Measurements from ENCODE around the gene SH3BGR. TPM values are rescaled to one million over a fixed set of nuclear protein-coding genes. Genes with fewer than 3 reads are reported as not detected.

SH3BGR gene
- total and polyA plus RNA-seq, 12 donors, result 87.8 to 243 (median 144) TPM

GRCh38 chr21:39529026-39529425 is 77.3 kb downstream of the SH3BGR start:
- ATAC-seq (peak in 3 of 8 donors; percentile 10 to 23 (median 15)), DNase-seq (no peak)
- Histone ChIP-seq H3K27ac (no peak overlapping the region), H3K4me3 (no peak overlapping the region), H3K4me1 (peaks cover 3 to 27% (median 16%) of the 10 kb centered on the region in 9 donors), H3K27me3 (no peaks in the 10 kb centered on the region), H3K9me3 (peaks cover 0 to 3% (median 0%) of the 10 kb centered on the region in 11 donors), H3K36me3 (no peaks in the 10 kb centered on the region)
- TF ChIP-seq CTCF (IDR thresholded peaks at IDR 0.05), result no peak
- intact Hi-C loops (cut with DNase I), result loop anchor here in 3 of 10 donors (5.0 to 10.0 kb wide), 3 partner anchors 106 to 183 kb away; no protein-coding TSS in a partner anchor
- WGBS, 2 donors, result 77 to 83% methylated on average over 4 of the region's 4 CpGs

GRCh38 chr21:39531064-39531463 is 79.3 kb downstream of the SH3BGR start:
- WGBS, 2 donors, result 45 to 53% methylated on average over 8 of the region's 8 CpGs
- Histone ChIP-seq H3K9me3 (no peaks in the 10 kb centered on the region), H3K4me3 (no peak overlapping the region), H3K27ac (no peak overlapping the region), H3K36me3 (no peaks in the 10 kb centered on the region), H3K27me3 (no peaks in the 10 kb centered on the region), H3K4me1 (peaks cover 3 to 23% (median 14%) of the 10 kb centered on the region in 9 donors)
- DNase-seq (no peak), ATAC-seq (no peak)
- intact Hi-C loops (cut with DNase I), result no loop called here
- TF ChIP-seq CTCF (IDR thresholded peaks at IDR 0.05), result no peak

- TF ChIP-seq CTCF (IDR thresholded peaks at IDR 0.05), result no peak
- 54 to 64% methylated on average over 5 of the region's 5 CpGs for WGBS, 2 donors
- no peak overlapping the region for H3K4me3 ChIP-seq
- no peaks in the 10 kb centered on the region for H3K27me3 ChIP-seq
- H3K4me1 ChIP-seq, result peaks cover 3 to 21% (median 14%) of the 10 kb centered on the region in 9 donors
- H3K9me3 ChIP-seq, result no peaks in the 10 kb centered on the region
- H3K27ac ChIP-seq, result no peak overlapping the region
- no peak for ATAC-seq
- no peak for DNase-seq
- intact Hi-C loops (cut with DNase I), result no loop called here
- no peaks in the 10 kb centered on the region for H3K36me3 ChIP-seq
These were observed 80.1 kb downstream of the SH3BGR start for GRCh38 chr21:39531840-39532239.

GRCh38 chr21:39533545-39534380 is 82.0 kb downstream of the SH3BGR start:
- Histone ChIP-seq H3K36me3 (no peaks in the 10 kb centered on the region), H3K27me3 (no peaks in the 10 kb centered on the region), H3K27ac (no peak overlapping the region), H3K4me1 (peaks cover 0 to 2% (median 0%) of the 10 kb centered on the region in 9 donors), H3K9me3 (no peaks in the 10 kb centered on the region), H3K4me3 (no peak overlapping the region)
- 62 to 70% methylated on average over 6 of the region's 6 CpGs for WGBS, 2 donors
- intact Hi-C loops (cut with DNase I), result no loop called here
- TF ChIP-seq CTCF (IDR thresholded peaks at IDR 0.05), result no peak
- no peak for DNase-seq
- no peak for ATAC-seq

Measured in heart right ventricle (tissue), 16 donors.